Measurements from ENCODE around the gene TREX2. TPM values are rescaled to one million over a fixed set of nuclear protein-coding genes. Genes with fewer than 3 reads are reported as not detected.

Gene TREX2
- total RNA-seq, 1 experiment from 2014 or later = 0.40 TPM

- in situ Hi-C loops (cut with HindIII; ENCODE audit: low pct_unique_long_range_greater_than_20kb, low sequenced_read_pairs) = no loop called here
- no peak for DNase-seq (ENCODE audit: low read depth, low spot score)
Measured at GRCh38 chrX:153477901-153478300, 32.0 kb upstream of the TREX2 start.

- no peak for DNase-seq (ENCODE audit: low read depth, low spot score)
- in situ Hi-C loops (cut with HindIII; ENCODE audit: low pct_unique_long_range_greater_than_20kb, low sequenced_read_pairs) = no loop called here
Measured at GRCh38 chrX:153477364-153477857, 31.6 kb upstream of the TREX2 start.

GRCh38 chrX:153476666-153477363 is 31.0 kb upstream of the TREX2 start:
- no peak for DNase-seq (ENCODE audit: low read depth, low spot score)
- in situ Hi-C loops (cut with HindIII; ENCODE audit: low pct_unique_long_range_greater_than_20kb, low sequenced_read_pairs) = no loop called here

GRCh38 chrX:153475751-153476281 is 30.0 kb upstream of the TREX2 start:
- no peak for DNase-seq (ENCODE audit: low read depth, low spot score)
- in situ Hi-C loops (cut with HindIII; ENCODE audit: low pct_unique_long_range_greater_than_20kb, low sequenced_read_pairs) = no loop called here

- in situ Hi-C loops (cut with HindIII; ENCODE audit: low pct_unique_long_range_greater_than_20kb, low sequenced_read_pairs) = no loop called here
- DNase-seq (ENCODE audit: low read depth, low spot score) = no peak
Measured at GRCh38 chrX:153475271-153475670, 29.4 kb upstream of the TREX2 start.

- DNase-seq (ENCODE audit: low read depth, low spot score) = no peak
- in situ Hi-C loops (cut with HindIII; ENCODE audit: low pct_unique_long_range_greater_than_20kb, low sequenced_read_pairs) = no loop called here
Measured at GRCh38 chrX:153474718-153475117, 28.9 kb upstream of the TREX2 start.

GRCh38 chrX:153474266-153474665 is 28.4 kb upstream of the TREX2 start:
- no peak for DNase-seq (ENCODE audit: low read depth, low spot score)
- in situ Hi-C loops (cut with HindIII; ENCODE audit: low pct_unique_long_range_greater_than_20kb, low sequenced_read_pairs) = no loop called here

GRCh38 chrX:153473126-153473525 is 27.3 kb upstream of the TREX2 start:
- no peak for DNase-seq (ENCODE audit: low read depth, low spot score)
- in situ Hi-C loops (cut with HindIII; ENCODE audit: low pct_unique_long_range_greater_than_20kb, low sequenced_read_pairs) = no loop called here

GRCh38 chrX:153471663-153472280 is 25.9 kb upstream of the TREX2 start:
- in situ Hi-C loops (cut with HindIII; ENCODE audit: low pct_unique_long_range_greater_than_20kb, low sequenced_read_pairs) = no loop called here
- DNase-seq (ENCODE audit: low read depth, low spot score) = no peak

- in situ Hi-C loops (cut with HindIII; ENCODE audit: low pct_unique_long_range_greater_than_20kb, low sequenced_read_pairs) = no loop called here
- DNase-seq (ENCODE audit: low read depth, low spot score) = peak; percentile 88
Measured at GRCh38 chrX:153470411-153471363, 24.8 kb upstream of the TREX2 start, which contains the start of gene HAUS7. Gene HAUS7 (minus strand): TSS chrX:153470576. CDS start chrX:153470557, 19 bp downstream.

GRCh38 chrX:153469811-153470410 is 24.1 kb upstream of the TREX2 start:
- in situ Hi-C loops (cut with HindIII; ENCODE audit: low pct_unique_long_range_greater_than_20kb, low sequenced_read_pairs) = no loop called here
- DNase-seq (ENCODE audit: low read depth, low spot score) = peak; percentile 22

- in situ Hi-C loops (cut with HindIII; ENCODE audit: low pct_unique_long_range_greater_than_20kb, low sequenced_read_pairs) = no loop called here
- DNase-seq (ENCODE audit: low read depth, low spot score) = no peak
Measured at GRCh38 chrX:153468008-153468580, 22.2 kb upstream of the TREX2 start.

GRCh38 chrX:153465691-153466380 is 20.0 kb upstream of the TREX2 start:
- in situ Hi-C loops (cut with HindIII; ENCODE audit: low pct_unique_long_range_greater_than_20kb, low sequenced_read_pairs) = no loop called here
- DNase-seq (ENCODE audit: low read depth, low spot score) = no peak

GRCh38 chrX:153464116-153464515 is 18.3 kb upstream of the TREX2 start:
- in situ Hi-C loops (cut with HindIII; ENCODE audit: low pct_unique_long_range_greater_than_20kb, low sequenced_read_pairs) = no loop called here

GRCh38 chrX:153463556-153463955 is 17.7 kb upstream of the TREX2 start:
- in situ Hi-C loops (cut with HindIII; ENCODE audit: low pct_unique_long_range_greater_than_20kb, low sequenced_read_pairs) = no loop called here
- no peak for DNase-seq (ENCODE audit: low read depth, low spot score)

More at GRCh38 chrX:153464116-153464515, 18.3 kb upstream of the TREX2 start:
- DNase-seq (ENCODE audit: low read depth, low spot score) = no peak

GRCh38 chrX:153463031-153463430 is 17.2 kb upstream of the TREX2 start:
- in situ Hi-C loops (cut with HindIII; ENCODE audit: low pct_unique_long_range_greater_than_20kb, low sequenced_read_pairs) = no loop called here
- DNase-seq (ENCODE audit: low read depth, low spot score) = no peak

GRCh38 chrX:153462291-153462690 is 16.4 kb upstream of the TREX2 start:
- in situ Hi-C loops (cut with HindIII; ENCODE audit: low pct_unique_long_range_greater_than_20kb, low sequenced_read_pairs) = no loop called here
- DNase-seq (ENCODE audit: low read depth, low spot score) = no peak

Data from SK-MEL-5 (cell line).